Activated T-helper 1 cell treated with anti-CD3 and anti-CD28 coated beads, Interleukin-2, amount 50 U/mL, for 16 hours (primary cell): ENCODE results near the gene RASA3.
"Not testable (repeated sequence)": the region's sequence is repeated elsewhere in the genome, so short reads cannot be mapped to it uniquely, and the experiment has no call there.

Source experiments
- DNase-seq, 2 donors: peaks; one replicate each; pipeline ENCODE4 v3.0.0-alpha.2; 2020; ENCODE audit warnings: low read depth in 1 of 2, low spot score in 1 of 2

RASA3 gene

DNA sequence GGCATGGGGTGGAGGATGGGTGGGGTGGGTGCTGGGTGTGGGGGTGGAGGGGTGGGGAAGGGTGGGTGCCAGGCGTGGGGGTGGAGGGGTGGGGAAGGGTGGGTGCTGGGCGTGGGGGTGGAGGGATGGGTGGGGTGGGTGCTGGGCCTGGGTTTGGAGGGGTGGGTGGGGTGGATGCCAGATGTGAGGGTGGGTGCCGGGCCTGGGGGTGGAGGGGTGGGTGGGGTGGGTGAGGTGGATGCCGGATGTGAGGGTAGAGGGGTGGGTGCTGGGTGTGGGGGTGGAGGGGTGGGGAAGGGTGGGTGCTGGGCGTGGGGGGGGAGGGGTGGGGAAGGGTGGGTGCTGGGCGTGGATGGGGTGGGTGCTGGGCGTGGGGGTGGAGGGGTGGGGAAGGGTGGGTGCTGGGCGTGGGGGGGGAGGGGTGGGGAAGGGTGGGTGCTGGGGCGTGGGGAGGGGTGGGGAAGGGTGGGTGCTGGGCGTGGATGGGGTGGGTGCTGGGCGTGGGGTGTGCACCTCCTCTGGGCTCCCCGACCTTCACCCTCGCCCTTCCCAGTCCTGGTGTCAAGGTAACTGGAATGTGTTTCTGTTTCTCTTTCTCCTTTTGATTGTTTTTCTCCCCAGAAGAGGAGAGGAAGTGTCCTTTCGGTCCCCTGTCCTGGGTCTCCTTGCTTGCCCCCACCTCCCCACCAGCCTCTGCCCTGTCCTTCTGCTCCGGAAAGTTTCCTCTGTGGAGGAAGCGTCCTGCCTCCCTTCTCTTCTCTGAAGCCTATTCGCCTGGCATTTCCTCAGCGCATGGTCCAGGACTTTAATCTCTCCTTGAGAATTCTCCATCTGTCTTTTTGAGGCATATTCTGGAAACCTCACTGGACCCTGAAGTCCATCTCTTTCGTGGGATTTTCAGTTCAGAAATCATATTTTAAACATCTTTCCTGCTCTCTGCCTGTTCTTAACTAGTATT is 23.8 kb upstream of the RASA3 start:
- no peak for DNase-seq

DNA sequence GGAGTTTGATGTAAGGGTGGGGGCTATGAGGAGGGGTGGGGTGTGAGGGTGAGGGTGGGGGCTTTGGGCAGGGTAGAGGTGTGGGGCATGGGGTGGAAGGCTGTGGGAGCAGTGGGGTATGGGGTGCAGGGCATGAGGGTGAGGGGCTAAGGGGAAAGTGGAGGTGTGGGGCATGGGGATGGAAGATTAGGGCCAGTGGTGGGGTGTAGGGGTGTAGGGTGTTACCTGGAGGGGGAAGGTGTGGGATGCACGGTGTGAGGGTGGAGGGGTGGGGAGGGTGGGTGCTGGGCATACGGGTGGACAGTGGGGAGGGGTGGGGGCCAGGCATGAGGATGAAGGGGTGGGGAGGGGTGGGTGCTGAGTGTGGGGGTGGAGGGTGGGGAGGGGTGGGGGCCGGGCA is 22.9 kb upstream of the RASA3 start:
- DNase-seq = no peak

DNA sequence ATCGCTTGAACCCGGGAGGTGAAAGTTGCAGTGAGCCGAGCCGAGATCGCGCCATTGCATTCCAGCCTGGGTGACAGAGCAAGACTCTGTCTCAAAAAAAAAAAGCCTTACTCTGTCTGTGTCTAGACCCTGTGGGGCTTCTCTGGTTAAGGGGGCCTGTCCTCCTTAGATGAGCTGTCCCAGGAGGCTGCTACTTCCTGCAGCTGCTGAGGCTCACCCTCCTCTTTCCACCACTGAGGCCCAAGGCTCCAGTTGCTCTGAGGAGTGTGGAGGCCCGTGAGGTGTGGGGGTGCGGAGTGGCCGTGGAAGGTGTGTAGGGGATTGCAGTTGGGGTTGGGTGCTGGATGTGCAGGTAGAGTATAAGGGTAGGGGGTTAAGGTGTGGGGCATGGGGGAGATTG is 22.1 kb upstream of the RASA3 start:
- no peak for DNase-seq

DNA sequence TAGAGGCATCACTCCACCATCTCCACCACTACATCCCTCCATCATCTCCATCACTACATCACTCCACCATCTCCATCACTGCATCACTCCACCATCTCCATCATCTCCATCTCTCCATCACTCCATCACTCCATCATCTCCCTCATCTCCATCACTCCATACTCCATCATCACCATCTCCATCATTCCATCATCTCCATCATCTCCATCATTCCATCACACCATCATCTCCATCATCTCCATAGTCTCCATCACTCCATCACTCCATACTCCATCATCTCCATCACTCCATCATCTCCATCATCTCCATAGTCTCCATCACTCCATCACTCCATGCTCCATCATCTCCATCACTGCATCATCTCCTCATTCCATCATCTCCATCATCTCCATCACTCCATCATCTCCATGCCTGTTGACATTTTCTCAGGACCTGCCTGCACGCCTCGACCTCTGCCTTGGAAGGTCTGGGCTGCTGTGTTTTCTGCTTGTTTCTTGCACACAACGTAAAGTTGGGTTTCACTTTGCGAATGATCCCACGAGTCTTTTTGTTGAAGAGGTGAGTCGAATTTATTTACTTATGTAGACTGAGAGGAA is 21.2 kb upstream of the RASA3 start:
- DNase-seq = no peak

DNA sequence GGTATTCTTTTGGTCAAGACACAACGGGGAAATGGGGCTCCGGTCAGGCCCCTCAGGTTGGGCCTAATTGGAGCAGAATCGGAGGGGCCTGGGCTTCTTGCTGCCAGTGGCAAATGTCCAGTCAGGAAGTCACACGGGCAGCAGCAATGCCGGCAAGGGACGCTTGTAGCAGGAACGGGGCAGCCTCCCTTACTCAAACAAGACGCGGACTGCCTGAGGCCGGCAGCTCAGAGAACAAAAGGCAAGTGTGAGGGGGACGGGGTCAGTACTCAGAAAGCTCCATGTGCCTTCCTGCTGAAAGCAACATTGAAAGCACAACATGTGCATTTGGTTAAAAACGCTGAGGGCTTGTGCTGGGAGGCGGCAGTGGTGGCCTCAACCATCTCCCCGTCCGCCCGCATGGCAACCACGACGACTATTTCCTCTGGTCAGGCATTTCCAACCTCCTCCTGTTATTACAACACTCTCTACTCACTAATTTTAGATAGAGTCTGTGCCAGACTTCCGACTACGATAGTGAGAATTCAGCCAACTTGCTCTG is 20.5 kb upstream of the RASA3 start:
- DNase-seq = no peak

DNA sequence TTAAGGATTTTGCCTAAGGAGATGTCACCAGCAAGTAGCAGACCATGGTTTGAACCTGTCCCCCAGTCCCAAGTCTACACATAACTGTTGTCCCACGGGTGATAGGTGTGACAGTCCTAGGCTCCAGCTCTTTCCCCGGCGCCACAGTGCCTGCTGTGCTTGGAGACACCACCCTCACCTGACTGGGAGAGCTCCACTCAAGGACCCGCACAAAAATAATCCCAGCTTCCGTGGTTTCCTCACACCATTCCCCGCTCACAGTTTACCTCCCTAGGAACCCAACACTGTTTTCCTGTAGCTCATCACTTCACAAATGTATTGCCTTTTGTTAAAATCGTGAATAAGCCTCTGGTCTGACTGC is 19.8 kb upstream of the RASA3 start:
- DNase-seq = no peak

DNA sequence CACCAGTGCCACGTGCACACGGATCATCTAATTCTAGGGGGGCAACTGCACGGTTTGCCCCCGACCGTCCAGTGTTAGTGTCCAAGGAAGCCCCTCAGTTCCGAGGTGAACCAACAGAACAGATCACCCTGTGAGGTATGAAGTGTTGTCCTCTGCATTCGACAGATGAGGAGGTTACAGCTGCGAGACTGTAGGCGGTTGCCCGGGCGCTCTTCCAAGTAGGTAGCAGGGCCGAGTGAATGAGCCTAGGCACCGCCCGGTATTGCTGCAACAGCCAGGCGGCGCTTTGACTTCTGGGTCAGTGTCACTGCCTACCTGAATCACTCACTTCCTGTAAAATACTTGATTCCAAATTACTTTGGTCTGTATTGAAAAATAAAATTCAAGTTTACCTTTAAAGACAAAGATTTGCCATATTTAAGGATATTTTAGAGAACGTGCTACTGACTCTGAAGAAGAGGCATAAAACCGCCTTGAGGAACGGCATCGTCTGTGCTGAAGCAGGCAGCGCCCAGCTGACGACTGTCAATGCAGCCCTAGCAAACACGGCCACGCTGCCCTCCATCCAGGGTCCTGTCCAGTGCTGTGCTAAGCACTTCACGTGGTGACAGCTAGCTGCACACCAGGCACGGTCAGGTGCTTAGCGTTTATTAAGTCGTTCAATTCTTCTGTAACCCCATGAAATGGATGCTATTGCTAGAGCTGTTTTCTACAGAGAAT is 19.3 kb upstream of the RASA3 start:
- no peak for DNase-seq

DNA sequence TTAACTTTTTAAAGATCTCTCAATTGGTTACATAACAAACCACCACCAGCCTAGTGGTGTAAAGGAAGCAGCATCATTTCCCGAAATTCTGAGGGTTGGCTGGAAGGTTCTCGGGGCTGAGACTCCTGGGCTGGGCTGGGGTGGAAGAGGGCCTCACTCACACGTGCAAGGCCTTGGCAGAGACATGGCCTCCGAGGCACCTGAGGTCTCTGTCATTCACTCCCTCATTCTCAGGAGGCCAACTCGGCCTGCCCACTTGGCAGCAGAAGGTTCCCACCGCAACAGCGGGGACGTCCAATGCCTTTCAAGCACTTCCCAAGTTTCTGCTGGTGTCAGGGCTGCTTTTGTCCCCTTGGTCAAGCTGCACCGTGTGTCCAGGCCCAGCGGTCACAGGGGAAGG is 18.6 kb upstream of the RASA3 start:
- DNase-seq = no peak

DNA sequence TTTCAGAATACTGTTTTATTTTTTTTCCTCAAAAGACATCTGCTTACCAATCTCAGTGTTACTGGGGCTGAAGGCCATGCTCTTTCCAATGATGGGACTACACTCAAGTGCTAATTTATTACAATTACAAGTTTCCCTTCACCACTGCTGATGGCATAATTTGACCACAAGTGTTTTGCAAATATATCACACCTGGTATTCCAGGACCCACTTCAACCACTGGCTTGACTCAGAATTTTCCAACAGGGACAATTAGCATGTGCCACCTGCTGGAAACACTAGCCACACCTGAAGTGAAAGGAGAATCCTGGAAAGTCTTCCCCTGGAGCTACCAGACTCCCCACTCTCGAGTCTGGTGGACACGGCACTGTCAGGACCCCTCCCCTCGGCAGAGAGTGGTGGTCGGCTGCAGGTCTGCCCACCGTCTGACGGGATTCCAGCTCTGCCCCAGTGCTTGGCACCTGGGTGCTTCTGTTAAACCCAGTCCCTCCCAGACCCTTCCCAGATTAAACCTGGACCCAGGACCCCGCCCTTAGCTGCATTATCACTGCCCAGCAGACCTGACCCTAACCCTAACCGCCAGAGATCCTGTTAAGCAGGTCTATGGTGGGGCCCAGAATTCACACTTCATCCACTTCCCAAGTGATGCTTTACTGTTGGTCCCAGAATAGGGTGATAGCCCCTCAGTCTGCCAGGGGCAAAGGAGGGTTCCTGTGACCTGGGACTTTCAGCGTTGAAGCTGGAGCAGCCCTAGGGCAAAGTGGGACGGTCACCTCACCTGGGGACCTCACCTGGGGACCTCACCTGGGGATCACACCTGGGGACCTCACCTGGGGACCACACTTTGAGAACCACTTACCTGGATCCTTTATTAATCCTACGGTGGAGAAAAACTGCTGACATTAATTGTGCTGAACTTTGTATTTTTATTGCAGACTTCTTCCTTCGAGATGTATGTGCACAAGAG is 17.6 kb upstream of the RASA3 start:
- no peak for DNase-seq

DNA sequence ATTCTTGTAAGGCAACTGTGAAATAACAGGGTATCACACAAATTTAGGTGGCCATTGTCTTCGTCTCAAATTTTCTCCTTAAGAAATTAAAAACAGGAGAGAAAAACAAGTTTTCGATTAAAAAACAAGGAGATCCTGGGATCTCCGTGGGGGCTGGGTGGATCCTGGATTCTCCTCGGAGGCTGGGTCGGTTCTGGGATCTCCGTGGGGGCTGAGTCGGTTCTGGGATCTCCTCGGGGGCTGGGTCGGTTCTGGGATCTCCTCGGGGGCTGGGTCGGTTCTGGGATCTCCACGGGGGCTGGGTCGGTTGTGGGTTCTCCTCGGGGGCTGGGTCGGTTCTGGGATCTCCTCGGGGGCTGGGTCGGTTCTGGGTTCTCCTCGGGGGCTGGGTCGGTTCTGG is 16.5 kb upstream of the RASA3 start:
- DNase-seq = not testable (repeated sequence)

DNA sequence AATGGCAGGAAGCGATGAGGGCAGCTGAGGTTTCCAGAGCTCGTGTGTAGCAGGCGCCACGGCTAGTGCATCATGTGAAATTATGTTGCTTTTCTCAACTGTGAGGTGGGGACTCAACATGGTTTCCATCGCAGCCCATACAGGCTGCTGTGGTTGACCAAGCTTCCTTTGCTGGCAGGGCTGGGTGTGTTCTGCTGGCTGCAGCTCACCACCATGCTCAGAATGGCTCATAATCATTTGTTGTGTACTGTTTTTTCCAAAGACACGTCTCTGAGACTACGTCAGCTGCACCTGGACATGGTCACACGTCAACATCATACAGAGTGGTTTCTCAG is 16.1 kb upstream of the RASA3 start:
- DNase-seq = peak; percentile 63 to 74

DNA sequence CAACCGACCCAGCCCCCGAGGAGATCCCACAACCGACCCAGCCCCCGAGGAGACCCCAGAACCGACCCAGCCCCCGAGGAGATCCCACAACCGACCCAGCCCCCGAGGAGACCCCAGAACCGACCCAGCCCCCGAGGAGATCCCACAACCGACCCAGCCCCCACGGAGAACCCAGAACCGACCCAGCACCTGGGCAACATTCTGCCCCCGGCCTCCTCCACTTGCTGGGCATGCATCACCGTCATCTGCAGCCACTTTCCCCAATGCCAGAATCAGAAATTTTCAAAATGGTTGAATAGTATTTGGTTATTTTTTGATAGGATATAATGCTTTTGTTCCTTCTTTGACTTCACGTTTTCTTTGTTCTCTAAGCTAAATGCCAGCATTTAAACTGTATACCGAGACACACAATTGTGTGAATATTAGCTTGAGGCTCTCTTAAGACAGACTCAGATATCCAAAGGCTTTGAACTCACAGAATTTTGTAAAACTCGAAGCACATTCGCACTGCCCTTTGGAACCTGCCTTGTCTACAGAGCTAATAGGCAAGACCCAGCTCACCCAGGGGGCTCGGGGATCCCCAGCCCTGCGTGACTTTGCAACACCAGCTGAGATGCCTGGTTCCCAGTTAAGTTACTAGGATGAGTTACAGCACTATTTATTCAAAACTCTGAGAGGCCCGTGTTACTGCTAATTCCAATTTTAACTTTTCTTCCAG is 15.5 kb upstream of the RASA3 start:
- no peak for DNase-seq

DNA sequence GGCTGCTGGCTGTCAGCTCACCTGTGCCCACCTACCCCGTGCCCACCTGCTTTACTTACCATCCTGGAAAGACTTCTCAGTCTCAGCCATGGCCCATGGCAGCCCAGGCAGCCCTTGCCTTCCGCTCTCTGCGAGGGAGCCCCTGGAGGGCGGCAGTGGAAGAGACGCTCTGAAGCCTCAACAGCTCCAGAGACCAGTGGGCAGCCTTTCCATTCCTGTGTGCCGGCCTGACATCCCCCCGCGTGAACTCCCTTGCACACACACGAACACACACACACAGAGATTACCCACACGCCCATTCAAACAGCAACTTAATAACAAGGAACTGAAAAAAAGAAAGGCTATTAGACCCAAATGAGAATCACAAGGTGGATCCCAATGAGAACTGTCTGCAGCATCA is 14.2 kb upstream of the RASA3 start:
- no peak for DNase-seq

DNA sequence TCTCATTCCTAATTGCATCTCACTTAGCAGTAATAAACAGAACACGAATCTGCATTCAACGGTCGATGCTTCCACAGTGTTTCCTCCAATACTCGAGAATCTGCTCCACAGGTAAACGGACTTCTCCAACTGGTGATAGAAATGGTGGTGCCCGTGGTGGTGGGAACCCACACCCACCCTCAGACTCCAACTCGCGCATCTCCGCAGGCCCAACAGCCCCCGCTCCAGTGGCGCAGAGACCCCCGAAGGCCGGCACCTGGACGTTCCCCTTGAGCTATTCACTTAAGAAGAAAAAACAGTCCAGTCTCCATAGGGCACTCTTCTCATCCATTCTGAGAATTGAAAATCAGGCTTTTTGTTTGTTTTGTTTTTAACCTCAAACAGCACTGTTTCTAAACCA is 13.8 kb upstream of the RASA3 start:
- no peak for DNase-seq

DNA sequence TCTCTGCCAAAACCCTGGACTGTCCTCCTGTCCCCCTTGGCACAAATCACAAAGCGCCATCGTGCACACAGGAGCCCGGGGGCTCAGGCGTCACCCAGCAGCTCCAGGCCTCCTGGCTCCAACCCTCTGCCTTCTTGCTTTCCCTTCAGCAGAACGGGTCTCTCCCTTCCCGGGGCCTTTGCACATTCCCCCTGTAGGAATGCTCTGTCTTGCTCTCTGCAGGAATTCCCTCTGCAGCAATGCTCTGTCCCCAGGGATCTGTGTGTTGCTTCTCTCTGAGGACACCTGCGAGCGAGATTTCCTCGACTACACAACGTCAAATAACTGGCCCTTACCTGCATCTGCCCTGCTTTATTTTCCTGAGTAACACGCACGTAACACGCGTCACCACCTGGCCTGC is 13.3 kb upstream of the RASA3 start:
- DNase-seq = no peak

DNA sequence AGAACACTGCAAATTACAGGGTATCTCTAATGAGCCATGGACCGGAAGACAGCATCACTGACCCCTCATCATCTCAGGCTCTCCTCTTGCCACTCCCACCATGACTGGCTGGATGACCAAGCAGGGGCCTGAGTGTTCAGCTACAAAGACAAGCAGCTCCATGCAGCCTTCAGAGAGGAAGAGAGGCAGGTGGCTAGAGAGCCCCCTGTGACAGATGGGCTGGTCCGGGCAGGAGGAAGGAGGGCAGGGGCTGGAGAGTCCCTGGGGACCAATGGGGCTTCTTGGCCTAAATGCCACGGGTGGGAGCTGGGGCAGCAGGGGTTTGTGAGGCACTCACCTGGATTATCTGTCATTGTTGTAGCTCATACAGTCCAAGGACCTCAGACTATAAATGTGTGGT is 12.8 kb upstream of the RASA3 start:
- no peak for DNase-seq

DNA sequence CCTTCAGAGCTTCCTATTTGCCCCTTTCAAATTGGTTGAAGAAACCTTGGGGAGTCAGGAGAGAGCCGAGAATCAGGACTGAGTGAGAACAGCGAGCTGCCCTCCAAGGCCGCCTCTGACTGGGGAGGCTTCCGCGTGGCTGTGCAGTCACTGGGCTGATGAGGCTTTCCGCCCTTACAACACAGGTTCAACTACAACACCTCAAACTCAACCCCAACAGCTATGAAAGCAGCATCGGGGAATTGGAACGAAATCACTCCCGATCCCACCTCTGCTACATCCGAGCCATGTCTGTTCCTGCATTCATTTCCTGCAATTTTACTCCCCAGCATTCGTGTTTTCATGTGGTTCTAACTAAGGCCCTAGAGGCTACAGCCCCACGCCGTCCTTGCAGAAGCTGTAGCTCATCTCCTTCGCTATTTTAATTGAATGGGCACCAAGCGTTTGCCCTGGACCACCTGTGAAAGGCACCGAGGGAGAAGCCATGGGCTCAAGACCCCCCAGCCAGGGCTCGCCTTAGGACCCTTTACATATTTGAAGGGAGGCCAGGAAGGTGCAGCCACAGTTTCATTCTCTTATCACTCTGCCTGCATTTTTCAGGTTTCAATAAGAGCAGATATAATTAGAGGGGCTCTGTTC is 12.3 kb upstream of the RASA3 start:
- no peak for DNase-seq

DNA sequence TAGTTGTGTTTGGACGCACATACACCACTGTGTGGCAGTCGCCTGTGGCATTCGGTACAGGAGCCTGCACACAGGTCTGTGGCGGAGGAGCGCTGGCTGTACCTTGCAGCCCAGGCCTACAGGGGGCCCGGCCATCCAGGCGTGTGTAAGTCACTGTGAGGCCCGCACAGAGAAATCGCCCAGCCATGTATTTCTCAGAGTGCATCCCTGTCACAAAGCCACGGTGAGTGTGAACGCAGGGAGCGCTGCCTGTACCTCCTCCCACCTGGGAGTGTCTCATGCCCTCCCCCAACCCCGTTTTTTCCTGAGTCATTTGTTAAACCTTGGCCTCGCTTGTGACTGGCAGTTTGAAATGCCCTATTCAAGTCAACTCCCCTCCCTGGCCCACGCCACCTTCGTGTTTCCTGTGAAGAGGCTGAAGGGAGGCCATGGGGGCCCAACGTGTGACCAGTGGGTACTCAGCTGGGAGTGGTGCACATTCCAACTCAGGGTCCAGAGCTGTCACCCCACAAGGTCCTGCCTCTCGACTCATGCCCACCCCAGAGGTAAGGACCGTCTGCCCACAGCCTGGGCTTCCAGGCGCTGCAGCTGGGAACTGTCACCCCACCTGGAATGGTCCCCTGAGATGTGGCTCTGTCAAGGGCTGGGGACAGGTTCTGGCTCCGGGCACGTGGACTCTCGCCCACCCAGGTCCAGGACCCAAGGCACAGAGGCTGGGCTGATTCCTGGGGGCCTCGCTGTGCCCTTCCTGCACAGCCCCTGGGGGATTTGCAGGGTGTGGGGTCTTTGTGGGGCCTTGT is 11.6 kb upstream of the RASA3 start:
- DNase-seq = no peak
